C4-2B (cell line): ENCODE data around the gene DOC2B.

ENCODE experiments used
- H3K27ac ChIP-seq: fragments of 450-650 bp; 2 replicates; pipeline ENCODE4 v1.5.1; 2017
- ZFX ChIP-seq: fragments of 450-650 bp; IDR thresholded peaks from 2 replicates; pipeline ENCODE4 v1.6.1; 2017
- TF ChIP-seq, protein P1 (sequence below): fragments of 450-650 bp; conservative IDR thresholded peaks from 2 replicates; pipeline ENCODE4 v1.5.1; 2017; ENCODE audit warnings: mild to moderate bottlenecking

The DOC2B gene

GRCh38 chr17:197352-197751 lies 15.9 kb upstream of the DOC2B start:
- no peak overlapping the region for H3K27ac ChIP-seq
- TF ChIP-seq, protein P1, sequence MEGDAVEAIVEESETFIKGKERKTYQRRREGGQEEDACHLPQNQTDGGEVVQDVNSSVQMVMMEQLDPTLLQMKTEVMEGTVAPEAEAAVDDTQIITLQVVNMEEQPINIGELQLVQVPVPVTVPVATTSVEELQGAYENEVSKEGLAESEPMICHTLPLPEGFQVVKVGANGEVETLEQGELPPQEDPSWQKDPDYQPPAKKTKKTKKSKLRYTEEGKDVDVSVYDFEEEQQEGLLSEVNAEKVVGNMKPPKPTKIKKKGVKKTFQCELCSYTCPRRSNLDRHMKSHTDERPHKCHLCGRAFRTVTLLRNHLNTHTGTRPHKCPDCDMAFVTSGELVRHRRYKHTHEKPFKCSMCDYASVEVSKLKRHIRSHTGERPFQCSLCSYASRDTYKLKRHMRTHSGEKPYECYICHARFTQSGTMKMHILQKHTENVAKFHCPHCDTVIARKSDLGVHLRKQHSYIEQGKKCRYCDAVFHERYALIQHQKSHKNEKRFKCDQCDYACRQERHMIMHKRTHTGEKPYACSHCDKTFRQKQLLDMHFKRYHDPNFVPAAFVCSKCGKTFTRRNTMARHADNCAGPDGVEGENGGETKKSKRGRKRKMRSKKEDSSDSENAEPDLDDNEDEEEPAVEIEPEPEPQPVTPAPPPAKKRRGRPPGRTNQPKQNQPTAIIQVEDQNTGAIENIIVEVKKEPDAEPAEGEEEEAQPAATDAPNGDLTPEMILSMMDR: no peak
- TF ChIP-seq ZFX: no peak

- TF ChIP-seq, protein P1: no peak
- no peak for TF ChIP-seq ZFX
- H3K27ac ChIP-seq: no peak overlapping the region
These were observed 13.6 kb upstream of the DOC2B start for GRCh38 chr17:194828-195602.

DNA sequence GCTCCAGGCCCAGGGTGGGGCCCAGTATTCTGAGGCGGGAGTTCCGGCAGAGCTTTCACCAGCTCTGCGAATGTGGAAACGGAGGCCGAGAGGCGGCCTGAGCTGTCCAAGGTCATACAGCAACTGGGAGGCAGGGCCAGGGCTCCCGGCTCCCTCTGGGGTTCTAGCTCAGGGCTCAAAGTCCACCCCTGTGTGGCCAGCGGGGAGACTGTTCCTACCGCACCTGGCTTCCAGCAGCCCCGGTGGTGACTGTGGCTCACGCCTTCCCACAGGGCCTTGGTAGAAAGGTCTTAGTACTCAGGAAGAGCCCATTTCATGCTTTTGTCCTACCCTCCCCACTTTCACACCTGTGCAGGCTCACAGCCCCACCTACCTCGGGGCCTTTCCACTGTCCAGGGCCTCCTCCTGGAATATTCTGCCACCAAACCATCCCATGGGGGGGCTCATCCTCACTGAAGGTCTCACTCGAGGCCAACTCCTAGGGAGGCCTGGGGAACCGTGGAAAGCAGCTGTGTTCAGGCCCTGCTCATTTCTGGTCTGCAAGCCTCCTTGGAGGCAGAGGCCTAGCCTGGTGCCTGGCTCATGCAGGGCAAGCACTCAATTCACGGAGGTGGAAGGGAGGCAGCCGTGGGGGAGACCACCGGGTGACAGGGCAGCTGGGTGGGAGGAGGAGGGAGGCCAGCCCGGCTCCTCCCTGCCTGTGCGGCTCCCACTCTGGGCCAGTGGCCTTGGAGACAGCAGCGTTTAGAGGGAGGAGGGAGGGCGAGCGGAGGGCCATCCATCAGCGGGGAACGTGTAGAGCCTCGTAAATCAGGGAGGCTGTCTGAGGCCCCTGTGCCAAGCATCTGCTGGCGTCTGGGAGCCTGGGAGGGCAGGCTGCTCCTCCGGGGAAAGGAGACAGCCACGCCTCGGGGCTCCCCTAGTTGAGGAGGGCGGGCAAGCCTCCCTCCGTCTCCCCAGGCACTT lies 12.7 kb upstream of the DOC2B start:
- H3K27ac ChIP-seq: no peak overlapping the region
- TF ChIP-seq ZFX: no peak
- TF ChIP-seq, protein P1: no peak

- TF ChIP-seq ZFX: no peak
- TF ChIP-seq, protein P1: no peak
- no peak overlapping the region for H3K27ac ChIP-seq
These were observed 12.0 kb upstream of the DOC2B start for GRCh38 chr17:193426-193810.

GRCh38 chr17:192666-193425 lies 11.4 kb upstream of the DOC2B start:
- TF ChIP-seq, protein P1: no peak
- no peak for TF ChIP-seq ZFX
- H3K27ac ChIP-seq: no peak overlapping the region

GRCh38 chr17:189444-189843 lies 8.0 kb upstream of the DOC2B start:
- TF ChIP-seq, protein P1: no peak
- TF ChIP-seq ZFX: no peak
- H3K27ac ChIP-seq: no peak overlapping the region
